Endothelial cell of umbilical vein (primary cell): Measurements from ENCODE around the gene B3GALNT1.

ENCODE experiments used
- CTCF ChIP-seq, 2 donors: IDR thresholded peaks; 1 replicate in 1 of 2; 2 replicates in 1 of 2; pipeline ENCODE4 v1.5.1; 2011; ENCODE audit warnings: low read length in 2 of 2, mild to moderate bottlenecking in 2 of 2, moderate library complexity in 2 of 2, control low read depth in 1 of 2, inconsistent platforms in 1 of 2, low read depth in 1 of 2; ENCODE audit not compliant: insufficient read depth in 1 of 2; ENCODE audit errors: extremely low read depth in 1 of 2
- POLR2A ChIP-seq: IDR thresholded peaks from 2 replicates; pipeline ENCODE4 v1.6.1; 2012; ENCODE audit warnings: low read depth, mild to moderate bottlenecking, control low read depth, low read length

- TF ChIP-seq POLR2A (no peak), CTCF (IDR thresholded peaks at IDR 0.05; ENCODE audit: extremely low read depth in 1 of 2, insufficient read depth in 1 of 2, low read depth in 1 of 2, low read length in 2 of 2) (no peak)
Measured at GRCh38 chr3:161150001-161150525, 44.9 kb upstream of the B3GALNT1 start.
